ENCODE results near the gene TRIM2. TPM values are rescaled to one million over a fixed set of nuclear protein-coding genes. Genes with fewer than 3 reads are reported as not detected.

The TRIM2 gene
- polyA plus RNA-seq, 1 of the 3 experiments (the other 2 are of a cell fraction): 16.4 TPM

GRCh38 chr4:153364061-153364460, 159.8 kb downstream of the TRIM2 start:
- Histone ChIP-seq H3K4me1 (ENCODE audit: control insufficient read depth in 1 of 2, insufficient read depth in 2 of 2, low read depth in 1 of 2, low read length in 1 of 2) (peaks cover 0 to 3% of the 10 kb centered on the region in 2 experiments; a peak in 1 of 4 replicates), H4K20me1 (ENCODE audit: insufficient read depth) (no peaks in the 10 kb centered on the region), H3K36me3 (replicated peaks in 1 of 2; ENCODE audit: control insufficient read depth in 1 of 2, insufficient read depth in 2 of 2, low read length in 1 of 2) (peaks cover 4 to 13% of the 10 kb centered on the region in 2 experiments), H3K27me3 (ENCODE audit: insufficient read depth) (no peaks in the 10 kb centered on the region), H3F3A (replicated peaks; ENCODE audit: insufficient read depth) (no peaks in the 10 kb centered on the region), H3K27ac (ENCODE audit: low read depth in 2 of 2, low read length in 1 of 2) (no peak overlapping the region), H3K9ac (no peak overlapping the region), H3K79me2 (ENCODE audit: insufficient read depth) (no peaks in the 10 kb centered on the region), H3K9me3 (no peaks in the 10 kb centered on the region), H3K9me2 (no peaks in the 10 kb centered on the region), H2AFZ (ENCODE audit: low read depth) (no peak overlapping the region), H3K4me2 (no peak overlapping the region), H3K4me3 (ENCODE audit: low read depth in 2 of 2, low read length in 1 of 2) (no peak overlapping the region)
- DNase-seq: no peak
- ChIA-PET CTCF (interaction anchor here (0.6 to 1.9 kb wide), 5 partner anchors 11 to 386 kb away, joined by 3 to 7 read pairs (median 4); no protein-coding TSS in a partner anchor), POLR2A (no interaction called here)
- WGBS (ENCODE audit: low lambda C conversion rate): 100% methylated on average over 4 of the region's 4 CpGs
- TF ChIP-seq CTCF (IDR thresholded peaks at IDR 0.05) (no peak), CHD2 (IDR thresholded peaks at IDR 0.05; ENCODE audit: low read length, partially characterized antibody) (no peak), ZBTB33 (IDR thresholded peaks at IDR 0.05; ENCODE audit: borderline replicate concordance, low read depth) (no peak), MXI1 (IDR thresholded peaks at IDR 0.05; ENCODE audit: low read depth, low read length) (no peak), IRF3 (IDR thresholded peaks at IDR 0.05; ENCODE audit: low read depth, low read length) (no peak), FOSL2 (IDR thresholded peaks at IDR 0.05; ENCODE audit: borderline replicate concordance, low read depth) (no peak), SMC3 (IDR thresholded peaks at IDR 0.05; ENCODE audit: low read depth, low read length) (no peak), ELF1 (IDR thresholded peaks at IDR 0.05) (no peak), GABPA (IDR thresholded peaks at IDR 0.05; ENCODE audit: low read depth) (no peak), MEF2A (IDR thresholded peaks at IDR 0.05; ENCODE audit: borderline replicate concordance, low read depth) (no peak), FOXJ3 (CRISPR knock-in tag; IDR thresholded peaks at IDR 0.05) (no peak), NFIC (IDR thresholded peaks at IDR 0.05; ENCODE audit: borderline replicate concordance) (no peak), SIN3A (IDR thresholded peaks at IDR 0.05; ENCODE audit: borderline replicate concordance, low read depth, low read length) (no peak), NRF1 (IDR thresholded peaks at IDR 0.05; ENCODE audit: low read depth, low read length) (no peak), TAF1 (IDR thresholded peaks at IDR 0.05; ENCODE audit: borderline replicate concordance, low read depth, low read length) (no peak), TCF12 (IDR thresholded peaks at IDR 0.05) (no peak)
- TF ChIP-seq, protein P1, sequence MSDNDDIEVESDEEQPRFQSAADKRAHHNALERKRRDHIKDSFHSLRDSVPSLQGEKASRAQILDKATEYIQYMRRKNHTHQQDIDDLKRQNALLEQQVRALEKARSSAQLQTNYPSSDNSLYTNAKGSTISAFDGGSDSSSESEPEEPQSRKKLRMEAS (IDR thresholded peaks at IDR 0.05; ENCODE audit: low read depth): no peak
- TF ChIP-seq, protein P2, sequence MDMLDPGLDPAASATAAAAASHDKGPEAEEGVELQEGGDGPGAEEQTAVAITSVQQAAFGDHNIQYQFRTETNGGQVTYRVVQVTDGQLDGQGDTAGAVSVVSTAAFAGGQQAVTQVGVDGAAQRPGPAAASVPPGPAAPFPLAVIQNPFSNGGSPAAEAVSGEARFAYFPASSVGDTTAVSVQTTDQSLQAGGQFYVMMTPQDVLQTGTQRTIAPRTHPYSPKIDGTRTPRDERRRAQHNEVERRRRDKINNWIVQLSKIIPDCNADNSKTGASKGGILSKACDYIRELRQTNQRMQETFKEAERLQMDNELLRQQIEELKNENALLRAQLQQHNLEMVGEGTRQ (IDR thresholded peaks at IDR 0.05; ENCODE audit: borderline replicate concordance, low read depth, low read length): no peak
